ENCODE measurements around the gene ITPRID1. TPM values are rescaled to one million over a fixed set of nuclear protein-coding genes. Genes with fewer than 3 reads are reported as not detected.

Gene ITPRID1
- total and polyA plus RNA-seq, 2 of the 13 experiments (the other 11 are each of a cell fraction or from before 2014, with no cell fraction given) = not detected

DNA sequence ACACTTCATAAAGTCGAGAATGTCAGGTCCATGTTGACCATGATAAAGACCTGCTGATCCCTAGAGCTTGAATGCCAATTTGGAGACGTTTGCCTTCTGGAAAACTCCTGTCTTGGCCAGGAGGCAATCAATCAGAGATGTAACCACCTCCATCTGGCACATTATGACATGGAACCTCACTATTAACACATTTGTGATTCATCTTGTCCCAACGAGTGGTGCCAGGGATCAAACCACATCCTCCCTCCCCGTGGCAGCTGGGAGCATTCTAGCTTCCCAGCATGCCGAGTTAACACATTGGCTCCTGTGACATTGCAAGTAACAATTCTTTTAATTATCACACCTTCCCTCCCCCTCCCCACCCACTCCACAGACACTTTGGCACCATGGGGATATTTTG, 89.2 kb downstream of the ITPRID1 start:
- Histone ChIP-seq H4K20me1 (ENCODE audit: insufficient read depth, low read length) (no peaks in the 10 kb centered on the region), H3K9me3 (ENCODE audit: low read length) (no peaks in the 10 kb centered on the region), H3K27me3 (ENCODE audit: control insufficient read depth in 1 of 2, insufficient read depth in 2 of 2, low read length in 2 of 2) (no peaks in the 10 kb centered on the region; a peak in 1 of 5 replicates), H3K36me3 (replicated peaks in 1 of 2; ENCODE audit: control insufficient read depth in 1 of 2, insufficient read depth in 2 of 2, low read length in 2 of 2) (no peaks in the 10 kb centered on the region), H3K4me2 (ENCODE audit: low read depth, low read length) (no peak overlapping the region), H3K79me2 (ENCODE audit: insufficient read depth, low read length) (no peaks in the 10 kb centered on the region), H2AFZ (ENCODE audit: low read length) (no peak overlapping the region), H3K9ac (ENCODE audit: insufficient read depth, low read depth, low read length) (no peak overlapping the region), H3K4me3 (replicated peaks in 1 of 3; ENCODE audit: insufficient read depth in 1 of 3, low read depth in 2 of 3, low read length in 3 of 3) (no peak overlapping the region), H3K4me1 (ENCODE audit: insufficient read depth, low read length) (no peaks in the 10 kb centered on the region), H3K27ac (ENCODE audit: extremely low read length, insufficient read depth, low read length) (no peak overlapping the region)
- CTCF ChIA-PET (ENCODE audit: low intra/inter-chr PET ratio, low total read pairs) = no interaction called here
- no peak for DNase-seq (ENCODE audit: low spot score)
- intact Hi-C loops (cut with micrococcal nuclease; ENCODE audit: unreplicated experiment) = no loop called here
- in situ Hi-C loops (cut with HindIII; ENCODE audit: extremely low pct_ligation_motif_present, low pct_unique_long_range_greater_than_20kb) = no loop called here
- no peak for FAIRE-seq
- BruUV-seq (replicated peaks) = no TSS peak
- POLR2A ChIA-PET = no interaction called here
- TF ChIP-seq, protein P1, sequence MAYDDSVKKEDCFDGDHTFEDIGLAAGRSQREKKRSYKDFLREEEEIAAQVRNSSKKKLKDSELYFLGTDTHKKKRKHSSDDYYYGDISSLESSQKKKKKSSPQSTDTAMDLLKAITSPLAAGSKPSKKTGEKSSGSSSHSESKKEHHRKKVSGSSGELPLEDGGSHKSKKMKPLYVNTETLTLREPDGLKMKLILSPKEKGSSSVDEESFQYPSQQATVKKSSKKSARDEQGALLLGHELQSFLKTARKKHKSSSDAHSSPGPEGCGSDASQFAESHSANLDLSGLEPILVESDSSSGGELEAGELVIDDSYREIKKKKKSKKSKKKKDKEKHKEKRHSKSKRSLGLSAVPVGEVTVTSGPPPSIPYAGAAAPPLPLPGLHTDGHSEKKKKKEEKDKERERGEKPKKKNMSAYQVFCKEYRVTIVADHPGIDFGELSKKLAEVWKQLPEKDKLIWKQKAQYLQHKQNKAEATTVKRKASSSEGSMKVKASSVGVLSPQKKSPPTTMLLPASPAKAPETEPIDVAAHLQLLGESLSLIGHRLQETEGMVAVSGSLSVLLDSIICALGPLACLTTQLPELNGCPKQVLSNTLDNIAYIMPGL (CRISPR knock-in tag; IDR thresholded peaks at IDR 0.05; ENCODE audit: borderline replicate concordance in 1 of 2, low read depth in 1 of 2) = no peak
- TF ChIP-seq ZNF460 (CRISPR knock-in tag; IDR thresholded peaks at IDR 0.05; ENCODE audit: borderline replicate concordance) = no peak
- TF ChIP-seq STAT5B (CRISPR knock-in tag; IDR thresholded peaks at IDR 0.05) = no peak
- 32% methylated on average over 5 of the region's 5 CpGs for WGBS (ENCODE audit: low lambda C conversion rate)
- no peak for ATAC-seq

DNA sequence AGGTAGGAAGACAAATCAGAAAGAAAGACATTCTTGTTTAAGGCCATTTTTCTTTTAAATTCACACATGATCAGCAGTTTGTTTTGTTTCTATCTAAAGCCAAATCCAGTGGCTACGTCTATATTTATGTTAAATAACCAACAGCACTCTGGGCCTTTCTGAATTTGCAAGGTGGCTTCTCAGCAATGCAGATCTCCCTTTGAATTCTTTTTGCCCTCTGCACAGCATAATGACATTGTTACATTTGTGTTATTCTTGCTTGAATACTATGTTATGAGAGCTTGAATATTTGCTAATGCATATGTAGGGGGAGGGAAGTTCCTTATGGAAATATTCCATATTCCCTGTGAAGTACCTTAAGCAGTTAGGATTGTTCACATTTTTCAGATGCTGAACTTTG, 99.7 kb downstream of the ITPRID1 start:
- CTCF ChIA-PET (ENCODE audit: low intra/inter-chr PET ratio, low total read pairs) = no interaction called here
- in situ Hi-C loops (cut with HindIII; ENCODE audit: extremely low pct_ligation_motif_present, low pct_unique_long_range_greater_than_20kb) (no loop called here), intact Hi-C loops (cut with micrococcal nuclease; ENCODE audit: unreplicated experiment) (no loop called here)
- Histone ChIP-seq H3K9ac (ENCODE audit: insufficient read depth, low read depth, low read length) (no peak overlapping the region), H3K79me2 (ENCODE audit: insufficient read depth, low read length) (no peaks in the 10 kb centered on the region), H3K27me3 (ENCODE audit: control insufficient read depth in 1 of 2, insufficient read depth in 2 of 2, low read length in 2 of 2) (no peaks in the 10 kb centered on the region), H4K20me1 (ENCODE audit: insufficient read depth, low read length) (no peaks in the 10 kb centered on the region), H3K27ac (ENCODE audit: extremely low read length, insufficient read depth, low read length) (no peak overlapping the region), H3K4me2 (ENCODE audit: low read depth, low read length) (no peak overlapping the region), H3K4me3 (replicated peaks in 1 of 3; ENCODE audit: insufficient read depth in 1 of 3, low read depth in 2 of 3, low read length in 3 of 3) (no peak overlapping the region), H3K4me1 (ENCODE audit: insufficient read depth, low read length) (no peaks in the 10 kb centered on the region), H3K9me3 (ENCODE audit: low read length) (no peaks in the 10 kb centered on the region), H3K36me3 (replicated peaks in 1 of 2; ENCODE audit: control insufficient read depth in 1 of 2, insufficient read depth in 2 of 2, low read length in 2 of 2) (no peaks in the 10 kb centered on the region), H2AFZ (ENCODE audit: low read length) (no peak overlapping the region)
- DNase-seq (ENCODE audit: low spot score) (no peak), ATAC-seq (no peak), FAIRE-seq (no peak)
- 3% methylated on average over 1 of the region's 1 CpG for WGBS (ENCODE audit: low lambda C conversion rate)
- POLR2A ChIA-PET = no interaction called here
- no TSS peak for BruUV-seq (replicated peaks)
- no peak for TF ChIP-seq WIZ (CRISPR knock-in tag; IDR thresholded peaks at IDR 0.05)
- no peak for TF ChIP-seq NKX3-1 (CRISPR knock-in tag; IDR thresholded peaks at IDR 0.05)
- TF ChIP-seq, protein P2, sequence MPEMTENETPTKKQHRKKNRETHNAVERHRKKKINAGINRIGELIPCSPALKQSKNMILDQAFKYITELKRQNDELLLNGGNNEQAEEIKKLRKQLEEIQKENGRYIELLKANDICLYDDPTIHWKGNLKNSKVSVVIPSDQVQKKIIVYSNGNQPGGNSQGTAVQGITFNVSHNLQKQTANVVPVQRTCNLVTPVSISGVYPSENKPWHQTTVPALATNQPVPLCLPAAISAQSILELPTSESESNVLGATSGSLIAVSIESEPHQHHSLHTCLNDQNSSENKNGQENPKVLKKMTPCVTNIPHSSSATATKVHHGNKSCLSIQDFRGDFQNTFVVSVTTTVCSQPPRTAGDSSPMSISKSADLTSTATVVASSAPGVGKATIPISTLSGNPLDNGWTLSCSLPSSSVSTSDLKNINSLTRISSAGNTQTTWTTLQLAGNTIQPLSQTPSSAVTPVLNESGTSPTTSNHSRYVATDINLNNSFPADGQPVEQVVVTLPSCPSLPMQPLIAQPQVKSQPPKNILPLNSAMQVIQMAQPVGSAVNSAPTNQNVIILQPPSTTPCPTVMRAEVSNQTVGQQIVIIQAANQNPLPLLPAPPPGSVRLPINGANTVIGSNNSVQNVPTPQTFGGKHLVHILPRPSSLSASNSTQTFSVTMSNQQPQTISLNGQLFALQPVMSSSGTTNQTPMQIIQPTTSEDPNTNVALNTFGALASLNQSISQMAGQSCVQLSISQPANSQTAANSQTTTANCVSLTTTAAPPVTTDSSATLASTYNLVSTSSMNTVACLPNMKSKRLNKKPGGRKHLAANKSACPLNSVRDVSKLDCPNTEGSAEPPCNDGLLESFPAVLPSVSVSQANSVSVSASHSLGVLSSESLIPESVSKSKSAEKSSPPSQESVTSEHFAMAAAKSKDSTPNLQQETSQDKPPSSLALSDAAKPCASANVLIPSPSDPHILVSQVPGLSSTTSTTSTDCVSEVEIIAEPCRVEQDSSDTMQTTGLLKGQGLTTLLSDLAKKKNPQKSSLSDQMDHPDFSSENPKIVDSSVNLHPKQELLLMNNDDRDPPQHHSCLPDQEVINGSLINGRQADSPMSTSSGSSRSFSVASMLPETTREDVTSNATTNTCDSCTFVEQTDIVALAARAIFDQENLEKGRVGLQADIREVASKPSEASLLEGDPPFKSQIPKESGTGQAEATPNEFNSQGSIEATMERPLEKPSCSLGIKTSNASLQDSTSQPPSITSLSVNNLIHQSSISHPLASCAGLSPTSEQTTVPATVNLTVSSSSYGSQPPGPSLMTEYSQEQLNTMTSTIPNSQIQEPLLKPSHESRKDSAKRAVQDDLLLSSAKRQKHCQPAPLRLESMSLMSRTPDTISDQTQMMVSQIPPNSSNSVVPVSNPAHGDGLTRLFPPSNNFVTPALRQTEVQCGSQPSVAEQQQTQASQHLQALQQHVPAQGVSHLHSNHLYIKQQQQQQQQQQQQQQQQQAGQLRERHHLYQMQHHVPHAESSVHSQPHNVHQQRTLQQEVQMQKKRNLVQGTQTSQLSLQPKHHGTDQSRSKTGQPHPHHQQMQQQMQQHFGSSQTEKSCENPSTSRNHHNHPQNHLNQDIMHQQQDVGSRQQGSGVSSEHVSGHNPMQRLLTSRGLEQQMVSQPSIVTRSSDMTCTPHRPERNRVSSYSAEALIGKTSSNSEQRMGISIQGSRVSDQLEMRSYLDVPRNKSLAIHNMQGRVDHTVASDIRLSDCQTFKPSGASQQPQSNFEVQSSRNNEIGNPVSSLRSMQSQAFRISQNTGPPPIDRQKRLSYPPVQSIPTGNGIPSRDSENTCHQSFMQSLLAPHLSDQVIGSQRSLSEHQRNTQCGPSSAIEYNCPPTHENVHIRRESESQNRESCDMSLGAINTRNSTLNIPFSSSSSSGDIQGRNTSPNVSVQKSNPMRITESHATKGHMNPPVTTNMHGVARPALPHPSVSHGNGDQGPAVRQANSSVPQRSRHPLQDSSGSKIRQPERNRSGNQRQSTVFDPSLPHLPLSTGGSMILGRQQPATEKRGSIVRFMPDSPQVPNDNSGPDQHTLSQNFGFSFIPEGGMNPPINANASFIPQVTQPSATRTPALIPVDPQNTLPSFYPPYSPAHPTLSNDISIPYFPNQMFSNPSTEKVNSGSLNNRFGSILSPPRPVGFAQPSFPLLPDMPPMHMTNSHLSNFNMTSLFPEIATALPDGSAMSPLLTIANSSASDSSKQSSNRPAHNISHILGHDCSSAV (CRISPR knock-in tag; IDR thresholded peaks at IDR 0.05; ENCODE audit: borderline replicate concordance) = no peak
- TF ChIP-seq IRF1 (CRISPR knock-in tag; IDR thresholded peaks at IDR 0.05; ENCODE audit: low read depth) = no peak

Measured in HepG2 (cell line).